HG03342 (cell line): ENCODE measurements around the gene C2CD2.
"Not testable (repeated sequence)": the region's sequence is repeated elsewhere in the genome, so short reads cannot be mapped to it uniquely, and the experiment has no call there.

Source experiments
- ATAC-seq: cut with Tn5 transposase; IDR thresholded peaks from one replicate; pipeline ENCODE4 v1.9.1; 2021; ENCODE audit warnings: mild to moderate bottlenecking, moderate library complexity; ENCODE audit not compliant: unreplicated experiment

The C2CD2 gene

GRCh38 chr21:41958886-41959563 lies 5.2 kb upstream of the C2CD2 start:
- ATAC-seq = no peak

- ATAC-seq = no peak
These were observed 4.4 kb upstream of the C2CD2 start for GRCh38 chr21:41957991-41958766.

GRCh38 chr21:41956926-41957729 lies 3.3 kb upstream of the C2CD2 start:
- ATAC-seq = no peak

GRCh38 chr21:41955516-41955915 lies 1.7 kb upstream of the C2CD2 start:
- no peak for ATAC-seq

GRCh38 chr21:41954654-41955499 lies 1.1 kb upstream of the C2CD2 start:
- ATAC-seq = no peak

- no peak for ATAC-seq
These were observed 478 bp downstream of the C2CD2 start for GRCh38 chr21:41953249-41953830.

- ATAC-seq = no peak
These were observed 1.1 kb downstream of the C2CD2 start for GRCh38 chr21:41952568-41953248.

- ATAC-seq = no peak
These were observed 1.8 kb downstream of the C2CD2 start for GRCh38 chr21:41951876-41952567.

GRCh38 chr21:41950941-41951351 lies 2.9 kb downstream of the C2CD2 start:
- no peak for ATAC-seq

GRCh38 chr21:41949631-41950030 lies 4.2 kb downstream of the C2CD2 start:
- not testable (repeated sequence) for ATAC-seq

- ATAC-seq = no peak
These were observed 4.9 kb downstream of the C2CD2 start for GRCh38 chr21:41948901-41949300.

- ATAC-seq = no peak
These were observed 5.5 kb downstream of the C2CD2 start for GRCh38 chr21:41948078-41948895.

GRCh38 chr21:41945982-41946381 lies 7.8 kb downstream of the C2CD2 start:
- no peak for ATAC-seq

- no peak for ATAC-seq
These were observed 10.0 kb downstream of the C2CD2 start for GRCh38 chr21:41943851-41944250.

- ATAC-seq = no peak
These were observed 11.4 kb downstream of the C2CD2 start for GRCh38 chr21:41942457-41942856.

GRCh38 chr21:41941941-41942340 lies 11.9 kb downstream of the C2CD2 start:
- no peak for ATAC-seq

- ATAC-seq = no peak
These were observed 13.4 kb downstream of the C2CD2 start for GRCh38 chr21:41940431-41940830.

GRCh38 chr21:41939391-41939790 lies 14.4 kb downstream of the C2CD2 start:
- ATAC-seq = no peak
